ENCODE measurements around the gene ATP5ME. TPM values are rescaled to one million over a fixed set of nuclear protein-coding genes. Genes with fewer than 3 reads are reported as not detected.

ATP5ME gene
- total RNA-seq, 1 donor from 2014 or later = 255 TPM

GRCh38 chr4:663438-664428 lies 10.3 kb downstream of the ATP5ME start:
- peak overlapping the region; percentile 70 for H3K4me3 Mint-ChIP-seq (ENCODE audit: unreplicated experiment)
- peak overlapping the region; percentile 39 for H3K4me3 ChIP-seq (ENCODE audit: insufficient read depth, low read depth, low read length)

DNA sequence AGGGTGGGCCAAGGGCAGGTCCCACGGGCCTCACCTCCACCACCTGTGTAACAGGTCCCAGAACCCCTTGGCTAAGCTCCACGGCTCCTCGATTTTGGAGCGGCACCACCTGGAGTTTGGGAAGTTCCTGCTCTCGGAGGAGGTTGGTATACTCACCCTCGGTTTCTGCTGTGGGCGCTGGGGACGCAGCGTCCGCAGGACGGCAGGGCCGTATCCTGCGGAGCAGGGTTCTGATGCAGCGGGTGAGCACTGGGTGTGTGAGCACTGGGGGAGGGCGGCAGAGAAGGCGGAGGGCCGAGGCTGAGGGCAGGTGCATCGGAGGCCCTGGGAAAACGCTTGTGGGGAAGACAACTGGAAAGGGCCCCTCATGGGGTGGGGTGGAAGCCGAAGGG lies 11.0 kb downstream of the ATP5ME start:
- H3K27ac Mint-ChIP-seq (ENCODE audit: unreplicated experiment) = no peak overlapping the region
- TF ChIP-seq, protein P1, sequence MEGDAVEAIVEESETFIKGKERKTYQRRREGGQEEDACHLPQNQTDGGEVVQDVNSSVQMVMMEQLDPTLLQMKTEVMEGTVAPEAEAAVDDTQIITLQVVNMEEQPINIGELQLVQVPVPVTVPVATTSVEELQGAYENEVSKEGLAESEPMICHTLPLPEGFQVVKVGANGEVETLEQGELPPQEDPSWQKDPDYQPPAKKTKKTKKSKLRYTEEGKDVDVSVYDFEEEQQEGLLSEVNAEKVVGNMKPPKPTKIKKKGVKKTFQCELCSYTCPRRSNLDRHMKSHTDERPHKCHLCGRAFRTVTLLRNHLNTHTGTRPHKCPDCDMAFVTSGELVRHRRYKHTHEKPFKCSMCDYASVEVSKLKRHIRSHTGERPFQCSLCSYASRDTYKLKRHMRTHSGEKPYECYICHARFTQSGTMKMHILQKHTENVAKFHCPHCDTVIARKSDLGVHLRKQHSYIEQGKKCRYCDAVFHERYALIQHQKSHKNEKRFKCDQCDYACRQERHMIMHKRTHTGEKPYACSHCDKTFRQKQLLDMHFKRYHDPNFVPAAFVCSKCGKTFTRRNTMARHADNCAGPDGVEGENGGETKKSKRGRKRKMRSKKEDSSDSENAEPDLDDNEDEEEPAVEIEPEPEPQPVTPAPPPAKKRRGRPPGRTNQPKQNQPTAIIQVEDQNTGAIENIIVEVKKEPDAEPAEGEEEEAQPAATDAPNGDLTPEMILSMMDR (IDR thresholded peaks at IDR 0.05; ENCODE audit: insufficient read depth, low read depth, low read length) = no peak
- TF ChIP-seq EZH2 (IDR thresholded peaks at IDR 0.05; ENCODE audit: insufficient read depth, low read length) = no peak
- Histone ChIP-seq H3K27ac (ENCODE audit: low read depth, low read length) (no peak overlapping the region), H3K9me3 (ENCODE audit: insufficient read depth, low read depth, low read length) (peaks cover 15% of the 10 kb centered on the region), H3K79me2 (ENCODE audit: insufficient read depth, low read length) (no peaks in the 10 kb centered on the region), H3K4me2 (ENCODE audit: low read length) (peak overlapping the region; percentile 75), H3K4me3 (ENCODE audit: insufficient read depth, low read depth, low read length) (peak overlapping the region; percentile 39), H2AFZ (ENCODE audit: low read depth, low read length) (peak overlapping the region; percentile 26), H3K4me1 (ENCODE audit: insufficient read depth, low read length) (no peaks in the 10 kb centered on the region), H3K27me3 (ENCODE audit: insufficient read depth, low read length) (no peaks in the 10 kb centered on the region), H3K9ac (ENCODE audit: low read length) (peak overlapping the region; percentile 52), H3K36me3 (ENCODE audit: insufficient read depth, low read length) (no peaks in the 10 kb centered on the region), H4K20me1 (ENCODE audit: insufficient read depth, low read length) (no peaks in the 10 kb centered on the region)
- peaks cover 2% of the 10 kb centered on the region for H3K9me3 Mint-ChIP-seq (ENCODE audit: unreplicated experiment)
- peak overlapping the region; percentile 71 for H3K4me3 Mint-ChIP-seq (ENCODE audit: unreplicated experiment)
- H3K27me3 Mint-ChIP-seq (ENCODE audit: low read depth, unreplicated experiment) = peaks cover 2% of the 10 kb centered on the region
- no peak for FAIRE-seq
- DNase-seq (ENCODE audit: low read depth) = no peak
- no peaks in the 10 kb centered on the region for H3K36me3 Mint-ChIP-seq (ENCODE audit: low read depth, unreplicated experiment)
- H3K4me1 Mint-ChIP-seq (ENCODE audit: low read depth, unreplicated experiment) = peaks cover 2% of the 10 kb centered on the region

More at GRCh38 chr4:663438-664428, 10.3 kb downstream of the ATP5ME start:
- H3K4me1 Mint-ChIP-seq (ENCODE audit: low read depth, unreplicated experiment) = peaks cover 2% of the 10 kb centered on the region
- no peaks in the 10 kb centered on the region for H3K27me3 ChIP-seq (ENCODE audit: insufficient read depth, low read length)
- H3K4me2 ChIP-seq (ENCODE audit: low read length) = peak overlapping the region; percentile 75
- peak overlapping the region; percentile 52 for H3K9ac ChIP-seq (ENCODE audit: low read length)
- H3K27me3 Mint-ChIP-seq (ENCODE audit: low read depth, unreplicated experiment) = peaks cover 2% of the 10 kb centered on the region
- DNase-seq (ENCODE audit: low read depth) (no peak), FAIRE-seq (no peak)
- no peaks in the 10 kb centered on the region for H3K79me2 ChIP-seq (ENCODE audit: insufficient read depth, low read length)
- peaks cover 11% of the 10 kb centered on the region for H3K9me3 ChIP-seq (ENCODE audit: insufficient read depth, low read depth, low read length)
- H3K27ac ChIP-seq (ENCODE audit: low read depth, low read length) = no peak overlapping the region
- H3K4me1 ChIP-seq (ENCODE audit: insufficient read depth, low read length) = no peaks in the 10 kb centered on the region
- peaks cover 2% of the 10 kb centered on the region for H3K9me3 Mint-ChIP-seq (ENCODE audit: unreplicated experiment)
- H2AFZ ChIP-seq (ENCODE audit: low read depth, low read length) = peak overlapping the region; percentile 73
- no peaks in the 10 kb centered on the region for H3K36me3 Mint-ChIP-seq (ENCODE audit: low read depth, unreplicated experiment)
- no peak overlapping the region for H3K27ac Mint-ChIP-seq (ENCODE audit: unreplicated experiment)
- peak; percentile 28 for TF ChIP-seq EZH2 (IDR thresholded peaks at IDR 0.05; ENCODE audit: insufficient read depth, low read length)
- TF ChIP-seq, protein P1 (IDR thresholded peaks at IDR 0.05; ENCODE audit: insufficient read depth, low read depth, low read length) = no peak
- H3K36me3 ChIP-seq (ENCODE audit: insufficient read depth, low read length) = no peaks in the 10 kb centered on the region
- H4K20me1 ChIP-seq (ENCODE audit: insufficient read depth, low read length) = no peaks in the 10 kb centered on the region

Data from astrocyte (in vitro differentiated cells and primary cell).